ENCODE data around the gene TBL1X.
A peak's percentile ranks its signal among the peaks of the same experiment; 100 is the strongest.
"Not testable (repeated sequence)": the region's sequence is repeated elsewhere in the genome, so short reads cannot be mapped to it uniquely, and the experiment has no call there.

The TBL1X gene

GRCh38 chrX:9459186-9459748 lies 5.6 kb upstream of the TBL1X start:
- no peak for DNase-seq (ENCODE audit: low spot score)

- no peak for DNase-seq (ENCODE audit: low spot score)
Measured at GRCh38 chrX:9461087-9461486, 3.8 kb upstream of the TBL1X start.

GRCh38 chrX:9462456-9462855 lies 2.4 kb upstream of the TBL1X start:
- DNase-seq (ENCODE audit: low spot score), result no peak

- DNase-seq (ENCODE audit: low spot score), result peak; percentile 39
Measured at GRCh38 chrX:9465380-9466123, 694 bp downstream of the TBL1X start.

- DNase-seq (ENCODE audit: low spot score), result peak; percentile 32
Measured at GRCh38 chrX:9466124-9466495, 1.3 kb downstream of the TBL1X start.

- no peak for DNase-seq (ENCODE audit: low spot score)
Measured at GRCh38 chrX:9466736-9467135, 1.9 kb downstream of the TBL1X start.

GRCh38 chrX:9467146-9467545 lies 2.3 kb downstream of the TBL1X start:
- DNase-seq (ENCODE audit: low spot score), result no peak

- no peak for DNase-seq (ENCODE audit: low spot score)
Measured at GRCh38 chrX:9467751-9468150, 2.9 kb downstream of the TBL1X start.

- no peak for DNase-seq (ENCODE audit: low spot score)
Measured at GRCh38 chrX:9471571-9471985, 6.7 kb downstream of the TBL1X start.

- no peak for DNase-seq (ENCODE audit: low spot score)
Measured at GRCh38 chrX:9473708-9474107, 8.8 kb downstream of the TBL1X start.

- DNase-seq (ENCODE audit: low spot score), result not testable (repeated sequence)
Measured at GRCh38 chrX:9475417-9475816, 10.6 kb downstream of the TBL1X start.

GRCh38 chrX:9475984-9476383 lies 11.1 kb downstream of the TBL1X start:
- no peak for DNase-seq (ENCODE audit: low spot score)

- DNase-seq (ENCODE audit: low spot score), result no peak
Measured at GRCh38 chrX:9476810-9477575, 12.1 kb downstream of the TBL1X start.

- no peak for DNase-seq (ENCODE audit: low spot score)
Measured at GRCh38 chrX:9482408-9482807, 17.6 kb downstream of the TBL1X start.

- DNase-seq (ENCODE audit: low spot score), result no peak
Measured at GRCh38 chrX:9482837-9483236, 18.0 kb downstream of the TBL1X start.

- DNase-seq (ENCODE audit: low spot score), result no peak
Measured at GRCh38 chrX:9483376-9483775, 18.5 kb downstream of the TBL1X start.

- DNase-seq (ENCODE audit: low spot score), result no peak
Measured at GRCh38 chrX:9486786-9487387, 22.0 kb downstream of the TBL1X start.

GRCh38 chrX:9488586-9488985 lies 23.7 kb downstream of the TBL1X start:
- DNase-seq (ENCODE audit: low spot score), result no peak

GRCh38 chrX:9489234-9489633 lies 24.4 kb downstream of the TBL1X start:
- no peak for DNase-seq (ENCODE audit: low spot score)

GRCh38 chrX:9492901-9493300 lies 28.0 kb downstream of the TBL1X start:
- no peak for DNase-seq (ENCODE audit: low spot score)

- no peak for DNase-seq (ENCODE audit: low spot score)
Measured at GRCh38 chrX:9493936-9494335, 29.1 kb downstream of the TBL1X start.

- DNase-seq (ENCODE audit: low spot score), result no peak
Measured at GRCh38 chrX:9494771-9495170, 29.9 kb downstream of the TBL1X start.

- no peak for DNase-seq (ENCODE audit: low spot score)
Measured at GRCh38 chrX:9495496-9495895, 30.6 kb downstream of the TBL1X start.

Data from GM03348 (cell line).